Measurements from ENCODE around the gene FIZ1. TPM values are rescaled to one million over a fixed set of nuclear protein-coding genes. Genes with fewer than 3 reads are reported as not detected.

Gene FIZ1
- total and polyA plus RNA-seq, 7 donors, result 3.5 to 9.6 (median 8.9) TPM

- no peak for TF ChIP-seq EP300 (IDR thresholded peaks at IDR 0.05)
- TF ChIP-seq CTCF (IDR thresholded peaks at IDR 0.05), result no peak
- TF ChIP-seq POLR2AphosphoS5 (IDR thresholded peaks at IDR 0.05), result no peak
- no peak for TF ChIP-seq POLR2A (IDR thresholded peaks at IDR 0.05)
- Histone ChIP-seq H3K9me3 (no peaks in the 10 kb centered on the region), H3K36me3 (peaks cover 0 to 45% (median 2%) of the 10 kb centered on the region in 4 donors), H3K27ac (no peak overlapping the region), H3K27me3 (no peaks in the 10 kb centered on the region), H3K4me1 (no peaks in the 10 kb centered on the region), H3K4me3 (no peak overlapping the region)
- intact Hi-C loops (cut with DNase I), result no loop called here
- WGBS, 2 donors, result 87 to 92% methylated on average over 4 of the region's 4 CpGs
- no peak for DNase-seq
Measured at GRCh38 chr19:55594996-55595545, 4.2 kb downstream of the FIZ1 start.

- TF ChIP-seq CTCF (IDR thresholded peaks at IDR 0.05) (no peak), EP300 (IDR thresholded peaks at IDR 0.05) (no peak), POLR2A (IDR thresholded peaks at IDR 0.05) (no peak), POLR2AphosphoS5 (IDR thresholded peaks at IDR 0.05) (no peak)
- no peak for DNase-seq
- intact Hi-C loops (cut with DNase I), result no loop called here
- Histone ChIP-seq H3K4me1 (no peaks in the 10 kb centered on the region), H3K9me3 (no peaks in the 10 kb centered on the region), H3K27ac (no peak overlapping the region), H3K36me3 (peaks cover 0 to 45% (median 2%) of the 10 kb centered on the region in 4 donors), H3K27me3 (no peaks in the 10 kb centered on the region), H3K4me3 (no peak overlapping the region)
- 91 to 95% methylated on average over 68 of the region's 68 CpGs for whole genome bisulfite sequencing, 2 donors
Measured at GRCh38 chr19:55593096-55593772, 6.1 kb downstream of the FIZ1 start.

DNA sequence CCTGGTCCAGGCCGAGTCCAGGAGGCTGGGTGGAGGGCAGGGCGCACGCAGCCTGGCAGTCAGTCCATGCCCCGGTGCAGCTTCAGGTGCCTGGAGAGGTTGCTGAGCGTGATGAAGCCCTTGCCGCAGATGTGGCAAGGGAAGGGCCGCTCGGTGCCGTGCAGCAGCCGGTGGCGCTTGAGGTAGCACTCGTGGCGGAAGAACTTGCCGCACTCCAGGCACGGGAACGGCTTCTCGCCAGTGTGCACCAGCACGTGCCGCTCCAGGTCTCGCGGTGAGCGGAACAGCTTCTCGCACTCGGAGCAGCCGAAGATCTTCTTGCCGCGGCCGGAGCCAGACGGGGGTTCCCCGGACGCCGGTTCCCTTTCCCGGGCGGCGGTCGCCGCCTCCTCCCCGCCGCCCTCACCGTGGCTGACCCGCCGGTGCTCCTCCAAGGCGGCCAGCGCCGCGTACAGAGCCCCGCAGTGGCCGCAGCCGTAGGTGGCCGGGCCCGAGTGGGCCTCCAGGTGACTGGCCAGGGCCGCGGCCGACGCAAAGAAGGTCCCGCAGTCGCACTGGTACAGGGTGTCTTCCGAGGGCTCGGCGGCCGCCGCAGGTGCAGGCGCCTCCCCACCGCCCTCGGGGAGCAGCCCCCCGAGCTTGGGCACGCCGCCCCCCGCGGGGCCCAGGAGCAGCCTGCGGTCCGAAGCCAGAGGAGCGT is 6.8 kb downstream of the FIZ1 start:
- Histone ChIP-seq H3K4me1 (peaks cover 0 to 4% (median 3%) of the 10 kb centered on the region in 4 donors), H3K27ac (no peak overlapping the region), H3K36me3 (peaks cover 0 to 43% (median 2%) of the 10 kb centered on the region in 4 donors), H3K27me3 (no peaks in the 10 kb centered on the region), H3K4me3 (no peak overlapping the region), H3K9me3 (no peaks in the 10 kb centered on the region)
- 94 to 96% methylated on average over 73 of the region's 73 CpGs for WGBS, 2 donors
- intact Hi-C loops (cut with DNase I), result no loop called here
- no peak for DNase-seq
- TF ChIP-seq POLR2AphosphoS5 (IDR thresholded peaks at IDR 0.05) (no peak), POLR2A (IDR thresholded peaks at IDR 0.05) (no peak)

DNA sequence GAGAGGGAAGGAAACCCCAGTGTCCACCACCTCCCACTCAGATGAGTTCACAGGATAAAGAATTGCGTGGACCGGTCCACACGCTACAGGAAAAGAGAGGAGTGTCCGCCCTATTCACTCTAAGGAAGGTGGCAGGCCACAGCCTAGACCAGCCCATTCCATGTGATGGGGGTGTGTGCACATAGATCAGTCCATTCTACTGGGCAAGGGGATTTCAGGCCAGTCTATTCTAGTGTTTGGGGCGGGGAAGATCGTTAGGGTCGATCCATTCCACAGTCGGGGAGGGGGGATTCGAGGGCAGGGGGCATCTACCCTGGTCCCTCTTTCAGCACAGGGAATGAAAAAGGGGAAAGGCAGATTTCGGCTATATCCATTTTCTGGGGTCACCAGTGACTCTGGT is 7.8 kb downstream of the FIZ1 start:
- no peak overlapping the region for H3K27ac ChIP-seq
- TF ChIP-seq POLR2A (IDR thresholded peaks at IDR 0.05), result no peak
- no peak for TF ChIP-seq CTCF (IDR thresholded peaks at IDR 0.05)
- TF ChIP-seq POLR2AphosphoS5 (IDR thresholded peaks at IDR 0.05), result no peak
- no peak for TF ChIP-seq EP300 (IDR thresholded peaks at IDR 0.05)
- H3K36me3 ChIP-seq, result peaks cover 0 to 33% (median 2%) of the 10 kb centered on the region in 4 donors
- peaks cover 0 to 14% (median 13%) of the 10 kb centered on the region in 4 donors for H3K4me1 ChIP-seq
- intact Hi-C loops (cut with DNase I), result no loop called here
- H3K27me3 ChIP-seq, result no peaks in the 10 kb centered on the region
- H3K9me3 ChIP-seq, result no peaks in the 10 kb centered on the region
- 85 to 88% methylated on average over 10 of the region's 10 CpGs for WGBS, 2 donors
- DNase-seq, result no peak
- H3K4me3 ChIP-seq, result no peak overlapping the region

DNA sequence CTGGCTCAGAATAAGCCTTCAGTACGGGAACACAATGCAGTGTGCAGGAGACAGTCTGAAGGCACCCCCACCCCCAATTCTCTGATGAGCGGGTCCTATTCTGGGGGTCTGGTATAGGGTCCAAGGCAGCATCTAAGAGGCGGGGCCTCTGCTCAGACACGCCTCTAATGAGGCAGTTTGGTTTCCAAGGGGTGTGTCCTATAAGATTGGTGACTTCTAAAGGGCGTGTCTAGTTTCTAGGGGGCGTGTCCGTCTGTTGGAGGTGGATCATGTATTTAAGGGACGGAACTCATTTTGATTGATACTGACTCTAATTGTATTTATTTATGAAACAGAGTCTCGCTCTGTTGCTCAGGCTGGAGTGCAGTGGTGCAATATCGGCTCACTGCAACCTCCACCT is 8.7 kb downstream of the FIZ1 start:
- Histone ChIP-seq H3K4me1 (peaks cover 0 to 23% (median 22%) of the 10 kb centered on the region in 4 donors), H3K4me3 (no peak overlapping the region), H3K36me3 (peaks cover 0 to 25% (median 0%) of the 10 kb centered on the region in 4 donors), H3K9me3 (no peaks in the 10 kb centered on the region), H3K27ac (no peak overlapping the region), H3K27me3 (no peaks in the 10 kb centered on the region)
- intact Hi-C loops (cut with DNase I), result no loop called here
- DNase-seq, result no peak
- TF ChIP-seq POLR2AphosphoS5 (IDR thresholded peaks at IDR 0.05) (no peak), EP300 (IDR thresholded peaks at IDR 0.05) (no peak), CTCF (IDR thresholded peaks at IDR 0.05) (no peak)
- WGBS, 2 donors, result 46 to 83% methylated on average over 10 of the region's 10 CpGs

Measured in sigmoid colon (tissue), 7 donors.